AG09309 (cell line): ENCODE measurements around the gene TMEM89.

Experiments used
- DNase-seq: peaks from one replicate; pipeline ENCODE4 v3.0.0-alpha.2; 2010; ENCODE audit warnings: low read depth
- H3K4me3 ChIP-seq: 2 replicates; pipeline ENCODE4 v1.5.1; 2011; ENCODE audit warnings: mild to moderate bottlenecking, low read depth, low read length, moderate library complexity; ENCODE audit not compliant: control insufficient read depth
- TF ChIP-seq, protein P1 (sequence below): IDR thresholded peaks from 2 replicates; pipeline ENCODE4 v1.5.1; 2011; ENCODE audit warnings: mild to moderate bottlenecking, low read depth, low read length, inconsistent platforms; ENCODE audit not compliant: insufficient read depth, control insufficient read depth; ENCODE audit errors: missing control alignments

Gene TMEM89

DNA sequence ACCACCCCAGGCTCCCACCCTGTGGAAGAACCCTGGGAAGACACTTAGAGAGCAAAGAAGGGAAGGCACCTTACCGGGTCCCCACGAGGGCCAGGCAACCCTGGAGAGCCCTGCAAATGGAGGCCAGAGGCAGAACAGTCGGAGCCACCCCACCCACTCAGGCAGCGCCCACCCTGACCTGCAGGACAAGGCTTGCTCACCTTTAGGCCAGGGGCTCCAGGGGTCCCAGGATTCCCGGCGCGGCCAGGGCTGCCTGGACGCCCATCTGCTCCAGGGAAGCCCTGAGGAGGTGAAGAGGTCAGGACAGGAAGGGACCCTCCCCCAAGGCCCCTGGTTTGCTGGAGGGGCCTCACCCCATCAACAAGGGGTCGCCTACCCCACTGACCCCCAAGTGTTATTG, 36.7 kb downstream of the TMEM89 start:
- H3K4me3 ChIP-seq, result no peak overlapping the region

DNA sequence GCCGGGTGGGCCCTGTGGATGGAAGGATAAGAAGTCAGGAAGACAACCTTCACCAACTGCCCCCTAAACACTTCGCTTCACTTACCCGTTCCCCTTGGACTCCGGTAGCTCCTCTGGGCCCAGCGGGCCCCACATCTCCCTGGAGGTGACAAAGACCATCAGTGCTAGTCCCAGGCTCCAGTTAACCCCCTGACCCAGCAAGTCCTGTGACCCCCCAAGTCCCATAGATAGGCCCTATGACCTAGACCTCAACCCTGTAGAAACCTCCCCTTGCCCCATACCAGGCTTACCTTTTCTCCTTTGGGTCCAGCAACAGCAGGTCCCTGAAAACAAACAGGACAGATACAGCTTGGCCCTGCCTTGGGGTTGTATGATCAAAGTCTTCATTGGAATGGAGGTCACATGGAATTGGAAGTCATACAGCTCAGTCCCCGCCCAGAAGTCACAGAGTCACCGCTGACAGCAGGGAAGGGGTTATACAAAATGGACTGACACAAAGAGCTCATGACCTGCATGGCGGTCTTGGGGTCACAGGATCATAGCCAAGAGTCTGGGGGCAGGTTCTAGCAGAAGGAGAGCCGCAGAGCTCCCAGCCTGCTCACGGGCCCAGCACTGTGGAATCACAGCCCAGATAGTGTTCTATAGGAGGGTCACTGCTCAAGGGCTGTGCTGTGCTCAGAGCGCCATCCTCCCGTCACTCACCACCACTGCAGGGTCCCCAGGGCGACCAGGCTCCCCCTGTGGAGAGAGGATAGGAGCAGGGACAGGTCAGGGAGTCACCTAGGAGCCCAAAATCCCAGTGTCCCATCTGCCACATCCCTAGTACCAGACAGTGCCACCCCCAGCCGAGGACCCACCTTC, 39.7 kb downstream of the TMEM89 start:
- no peak for DNase-seq
- TF ChIP-seq, protein P1, sequence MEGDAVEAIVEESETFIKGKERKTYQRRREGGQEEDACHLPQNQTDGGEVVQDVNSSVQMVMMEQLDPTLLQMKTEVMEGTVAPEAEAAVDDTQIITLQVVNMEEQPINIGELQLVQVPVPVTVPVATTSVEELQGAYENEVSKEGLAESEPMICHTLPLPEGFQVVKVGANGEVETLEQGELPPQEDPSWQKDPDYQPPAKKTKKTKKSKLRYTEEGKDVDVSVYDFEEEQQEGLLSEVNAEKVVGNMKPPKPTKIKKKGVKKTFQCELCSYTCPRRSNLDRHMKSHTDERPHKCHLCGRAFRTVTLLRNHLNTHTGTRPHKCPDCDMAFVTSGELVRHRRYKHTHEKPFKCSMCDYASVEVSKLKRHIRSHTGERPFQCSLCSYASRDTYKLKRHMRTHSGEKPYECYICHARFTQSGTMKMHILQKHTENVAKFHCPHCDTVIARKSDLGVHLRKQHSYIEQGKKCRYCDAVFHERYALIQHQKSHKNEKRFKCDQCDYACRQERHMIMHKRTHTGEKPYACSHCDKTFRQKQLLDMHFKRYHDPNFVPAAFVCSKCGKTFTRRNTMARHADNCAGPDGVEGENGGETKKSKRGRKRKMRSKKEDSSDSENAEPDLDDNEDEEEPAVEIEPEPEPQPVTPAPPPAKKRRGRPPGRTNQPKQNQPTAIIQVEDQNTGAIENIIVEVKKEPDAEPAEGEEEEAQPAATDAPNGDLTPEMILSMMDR, result no peak
- H3K4me3 ChIP-seq, result no peak overlapping the region

More for the DNA sequence above, 36.7 kb downstream of the TMEM89 start:
- DNase-seq, result no peak
- TF ChIP-seq, protein P1, result no peak

DNA sequence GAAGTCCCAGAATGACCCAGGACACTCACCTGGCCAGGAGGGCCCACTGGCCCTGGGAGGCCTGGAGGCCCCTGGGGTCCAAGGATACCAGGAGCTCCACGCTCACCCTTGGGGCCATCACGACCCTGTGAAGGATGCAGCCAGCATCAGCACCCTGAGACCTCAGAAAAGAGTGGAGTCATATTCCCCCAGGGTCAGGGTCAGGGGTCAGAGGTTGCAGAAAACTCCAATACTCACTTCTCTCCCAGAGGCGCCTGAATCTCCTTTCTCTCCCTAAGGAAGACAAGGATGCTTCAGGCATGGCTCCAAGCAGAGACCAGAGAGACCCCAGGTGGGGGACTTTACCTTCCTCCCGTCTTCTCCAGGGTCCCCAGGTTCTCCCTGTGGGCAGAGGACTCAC, 44.9 kb downstream of the TMEM89 start:
- H3K4me3 ChIP-seq, result no peak overlapping the region
- DNase-seq, result no peak
- TF ChIP-seq, protein P1, result no peak

DNA sequence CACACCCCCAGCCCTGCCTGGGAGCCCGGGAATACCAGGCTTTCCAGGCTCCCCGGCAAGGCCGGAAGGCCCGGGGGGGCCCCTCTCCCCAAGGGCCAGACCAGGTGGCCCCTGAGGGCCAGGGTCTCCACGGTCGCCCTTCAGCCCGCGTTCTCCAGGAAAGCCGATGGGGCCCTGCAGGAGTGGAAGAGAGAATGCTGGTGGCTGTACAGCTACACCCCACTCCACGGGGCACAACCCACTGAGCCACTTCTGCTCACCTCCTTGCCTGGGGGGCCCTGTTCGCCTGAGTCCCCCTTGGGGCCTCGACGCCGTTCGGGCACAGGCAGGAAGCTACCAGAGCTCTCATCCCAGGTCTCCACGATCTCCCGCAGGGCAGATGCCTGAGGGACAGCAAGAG, 46.2 kb downstream of the TMEM89 start:
- TF ChIP-seq, protein P1, result no peak
- no peak for DNase-seq
- no peak overlapping the region for H3K4me3 ChIP-seq

DNA sequence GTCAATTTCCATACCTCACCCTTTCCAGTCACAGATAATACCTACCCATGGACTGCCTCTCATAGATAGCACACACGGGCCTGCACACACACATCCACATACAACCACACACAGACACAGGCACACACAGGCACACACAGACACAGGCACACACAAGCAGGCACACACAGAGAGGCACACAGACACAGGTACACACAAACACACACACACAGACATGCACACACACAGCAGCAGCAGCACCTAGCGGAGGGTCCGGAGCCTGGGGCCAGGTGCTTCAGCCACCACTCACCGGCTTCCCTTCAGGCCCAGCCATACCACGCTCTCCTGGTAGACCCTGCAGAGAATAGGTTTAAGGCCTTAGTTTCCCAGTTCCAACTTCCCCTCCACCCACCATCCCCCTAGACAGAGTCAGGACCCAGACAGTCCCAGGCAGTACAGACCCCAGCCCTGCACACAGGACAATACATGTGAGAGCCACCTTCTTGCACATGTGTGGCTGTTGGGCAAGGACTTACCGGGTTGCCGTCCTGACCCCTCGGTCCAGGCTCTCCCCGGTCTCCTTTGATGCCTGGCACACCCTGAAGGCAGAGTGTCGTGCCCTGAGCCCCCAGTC, 47.5 kb downstream of the TMEM89 start:
- TF ChIP-seq, protein P1, result no peak
- no peak overlapping the region for H3K4me3 ChIP-seq
- DNase-seq, result no peak

DNA sequence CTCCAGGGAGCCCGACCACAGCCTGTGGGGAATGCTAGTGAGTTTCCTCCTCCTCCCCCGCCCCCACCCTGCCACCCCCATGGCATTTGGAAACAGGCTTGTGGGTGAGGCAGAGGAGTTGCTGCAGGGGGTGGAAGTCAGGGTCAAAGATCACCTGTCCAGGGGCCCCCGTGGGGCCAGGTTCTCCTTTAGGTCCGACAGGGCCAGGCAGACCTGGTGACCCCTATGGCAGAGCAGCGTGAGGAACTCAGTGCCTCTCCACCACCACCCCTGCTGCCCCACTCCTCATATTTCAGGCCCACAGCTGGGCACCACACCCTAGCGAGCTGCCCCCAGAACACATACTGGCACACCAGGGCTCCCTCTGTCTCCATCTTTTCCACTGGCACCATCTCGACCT, 49.1 kb downstream of the TMEM89 start:
- no peak overlapping the region for H3K4me3 ChIP-seq
- TF ChIP-seq, protein P1, result no peak

More for the DNA sequence above, 49.1 kb downstream of the TMEM89 start:
- DNase-seq, result no peak
